IPS DF 19.7 (cell line): ENCODE results near the gene IL4R.

Experiments used
- DNase-seq: peaks from one replicate; pipeline ENCODE4 v3.0.0-alpha.2; 2013; ENCODE audit warnings: low read depth, low spot score

IL4R gene

GRCh38 chr16:27359051-27359450 is 45.3 kb downstream of the IL4R start:
- DNase-seq: no peak

- no peak for DNase-seq
Observed at GRCh38 chr16:27359615-27360014, 45.8 kb downstream of the IL4R start.

- DNase-seq: no peak
Observed at GRCh38 chr16:27361987-27362386, 48.2 kb downstream of the IL4R start.

GRCh38 chr16:27362570-27363245 is 48.9 kb downstream of the IL4R start:
- no peak for DNase-seq

GRCh38 chr16:27363246-27363632 is 49.5 kb downstream of the IL4R start:
- DNase-seq: no peak

- DNase-seq: no peak
Observed at GRCh38 chr16:27363797-27364196, 50.0 kb downstream of the IL4R start.

- DNase-seq: no peak
Observed at GRCh38 chr16:27364493-27365141, 50.8 kb downstream of the IL4R start.

GRCh38 chr16:27365142-27366089 is 51.6 kb downstream of the IL4R start:
- DNase-seq: no peak

- no peak for DNase-seq
Observed at GRCh38 chr16:27366687-27367460, 53.1 kb downstream of the IL4R start.

GRCh38 chr16:27367461-27368357 is 53.9 kb downstream of the IL4R start:
- DNase-seq: no peak

- DNase-seq: no peak
Observed at GRCh38 chr16:27368358-27368722, 54.6 kb downstream of the IL4R start.

GRCh38 chr16:27369806-27370205 is 56.0 kb downstream of the IL4R start:
- no peak for DNase-seq

GRCh38 chr16:27370318-27370717 is 56.5 kb downstream of the IL4R start:
- DNase-seq: no peak

GRCh38 chr16:27373312-27373711 is 59.5 kb downstream of the IL4R start:
- no peak for DNase-seq

GRCh38 chr16:27374221-27374803 is 60.5 kb downstream of the IL4R start:
- DNase-seq: no peak

- peak; percentile 99 for DNase-seq
Observed at GRCh38 chr16:27374804-27375425, 61.1 kb downstream of the IL4R start.

GRCh38 chr16:27377666-27378485 is 64.1 kb downstream of the IL4R start:
- no peak for DNase-seq

- DNase-seq: no peak
Observed at GRCh38 chr16:27378871-27379481, 65.2 kb downstream of the IL4R start.
